HG02840 (cell line): ENCODE data around the gene CPT1B.
"Not testable (repeated sequence)": the region's sequence is repeated elsewhere in the genome, so short reads cannot be mapped to it uniquely, and the experiment has no call there.

Experiments used
- ATAC-seq: cut with Tn5 transposase; IDR thresholded peaks from one replicate; pipeline ENCODE4 v1.9.1; 2021; ENCODE audit warnings: mild to moderate bottlenecking, moderate library complexity, moderate number of reproducible peaks; ENCODE audit not compliant: unreplicated experiment, low FRiP score

Gene CPT1B

DNA sequence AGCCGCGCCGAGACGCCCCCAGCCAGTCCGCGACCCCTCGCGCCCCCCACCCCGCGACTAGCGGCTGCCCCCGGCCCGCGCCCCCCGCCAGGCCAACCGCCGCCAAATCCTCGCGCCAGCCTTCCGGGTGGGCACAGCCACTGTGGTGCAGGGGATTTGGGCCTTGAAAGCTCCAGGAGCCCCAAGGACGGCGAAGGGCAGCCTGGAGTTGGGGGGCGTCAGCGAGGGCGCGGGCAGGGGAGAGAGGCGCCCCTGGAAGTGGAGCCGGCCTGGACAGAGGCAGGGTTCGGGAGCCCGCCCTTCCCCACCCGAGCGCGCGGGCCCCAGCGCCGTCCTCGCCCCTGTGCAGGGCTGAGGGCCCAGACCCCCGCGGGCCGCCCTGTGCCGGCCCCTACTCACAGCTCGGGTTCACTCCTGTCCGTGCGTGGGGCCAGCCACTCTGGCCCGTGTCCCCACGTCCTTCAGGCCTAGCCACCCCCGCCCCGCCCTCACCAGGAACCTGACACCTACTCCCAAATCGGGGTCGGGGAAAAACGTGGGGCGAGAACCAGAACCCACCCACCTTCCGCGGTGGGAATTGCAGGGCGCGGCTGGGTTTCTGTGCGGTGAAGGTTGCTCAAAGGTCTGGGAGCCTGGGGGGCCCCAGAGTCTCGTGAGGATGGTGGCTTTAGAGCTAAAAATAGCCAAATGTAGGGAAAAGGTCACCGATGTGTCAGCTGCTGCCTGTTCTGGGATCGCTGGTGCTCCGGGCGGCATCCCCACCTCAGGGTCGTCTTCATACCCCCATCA lies at the start of gene CPT1B:
TSS of gene CPT1B (minus strand) at position 441 of the 789 bp plus-strand sequence. CDS start 512 bp downstream, outside the sequence.
- ATAC-seq, result no peak

DNA sequence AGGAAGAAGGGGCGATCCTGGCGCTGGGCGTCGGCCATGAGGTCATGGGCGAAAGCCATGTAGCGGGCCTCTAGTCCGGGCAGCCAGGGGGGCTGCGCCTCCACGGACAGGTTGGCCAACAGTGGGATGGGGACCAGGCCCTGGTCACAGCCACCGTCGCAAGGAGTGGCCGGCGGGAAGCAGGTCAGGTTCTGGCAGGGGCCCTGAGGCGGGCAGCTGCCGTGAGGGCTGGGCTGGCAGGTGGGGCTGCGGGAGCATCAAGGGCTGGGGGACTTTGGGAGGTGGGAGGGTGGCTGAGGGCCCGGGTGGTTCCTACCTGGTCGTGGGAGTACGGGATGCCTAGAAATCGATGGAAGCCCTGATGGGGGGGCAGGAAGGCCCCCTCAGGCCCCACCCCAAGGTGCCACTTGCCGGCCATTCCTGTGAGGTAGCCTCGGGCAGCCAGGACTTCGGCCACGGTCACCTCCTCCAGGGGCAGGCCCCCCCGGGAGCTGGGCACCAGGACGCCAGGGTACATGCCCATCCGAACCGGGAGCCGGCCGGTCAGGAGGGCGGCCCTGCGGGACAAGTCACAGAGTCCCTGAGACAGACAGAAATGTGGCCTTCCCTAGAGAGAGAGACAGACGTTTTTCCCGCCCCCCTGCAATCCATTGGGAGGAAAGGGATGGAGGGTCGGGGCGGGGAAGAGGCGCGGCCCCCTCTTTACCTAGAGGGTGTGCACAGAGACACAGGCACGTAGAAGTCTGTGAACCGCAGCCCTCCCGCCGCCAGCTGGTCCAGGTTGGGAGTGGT lies 48.8 kb upstream of the CPT1B start:
- no peak for ATAC-seq

DNA sequence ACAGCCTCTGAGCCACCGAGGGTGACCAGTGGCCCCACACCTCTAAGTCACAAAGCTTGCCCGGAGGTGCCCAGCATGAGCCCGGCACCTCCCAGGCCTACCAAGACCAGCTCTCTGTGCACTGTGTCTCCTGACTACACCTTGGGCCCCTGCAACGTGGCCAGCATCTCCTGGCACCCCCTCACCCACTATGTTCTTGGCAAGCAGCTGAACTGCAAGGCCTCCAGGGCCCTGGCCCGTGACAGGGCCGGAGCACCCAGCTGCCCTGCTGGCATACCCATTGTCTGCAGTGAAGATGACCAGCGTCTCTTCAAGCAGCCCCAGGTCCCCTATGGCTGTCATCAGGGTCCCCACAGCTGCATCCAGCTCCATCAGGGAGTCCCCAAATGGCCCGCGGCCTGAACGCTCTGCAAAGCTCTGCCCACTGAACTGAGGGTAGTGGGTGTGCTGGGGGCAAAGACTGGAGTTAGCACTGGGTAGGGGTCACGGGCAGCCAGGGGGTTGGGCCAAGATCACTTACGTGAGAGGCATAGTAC lies 48.2 kb upstream of the CPT1B start:
- no peak for ATAC-seq

DNA sequence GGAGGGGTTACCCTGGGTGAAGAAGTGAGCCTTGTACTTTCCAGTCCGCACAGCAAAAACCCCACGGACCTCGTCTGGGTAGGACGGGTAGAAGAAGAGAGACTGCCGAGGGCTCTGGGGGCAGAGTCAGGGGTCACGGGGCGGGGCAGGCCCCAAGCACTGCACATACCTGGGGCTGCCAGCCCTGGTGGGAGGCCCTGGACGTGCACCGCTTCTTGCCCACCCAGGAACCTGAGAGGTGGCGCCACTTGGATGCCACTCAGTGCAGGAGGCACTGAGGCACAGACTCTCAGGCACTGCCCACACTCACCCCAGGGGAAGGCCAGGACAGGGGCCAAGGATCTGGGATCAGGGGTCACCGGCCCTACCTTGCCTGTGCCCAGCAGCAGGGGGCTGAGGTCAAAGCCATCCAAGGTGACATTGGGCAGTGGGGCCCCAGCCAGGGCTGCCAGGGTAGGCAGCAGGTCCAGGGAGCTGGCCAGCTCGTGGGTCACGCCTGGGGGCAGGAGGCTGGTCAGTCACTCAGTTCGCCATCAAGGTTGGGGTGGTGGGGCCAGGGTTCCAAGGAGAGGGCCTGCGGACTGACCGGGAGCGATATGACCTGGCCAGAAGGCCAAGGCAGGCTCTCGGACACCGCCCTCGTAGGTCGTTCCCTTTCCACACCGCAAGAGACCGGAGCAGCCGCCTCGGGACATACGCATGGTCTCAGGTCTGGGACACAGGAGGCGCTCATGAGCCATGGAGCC lies 47.5 kb upstream of the CPT1B start:
- ATAC-seq, result no peak

DNA sequence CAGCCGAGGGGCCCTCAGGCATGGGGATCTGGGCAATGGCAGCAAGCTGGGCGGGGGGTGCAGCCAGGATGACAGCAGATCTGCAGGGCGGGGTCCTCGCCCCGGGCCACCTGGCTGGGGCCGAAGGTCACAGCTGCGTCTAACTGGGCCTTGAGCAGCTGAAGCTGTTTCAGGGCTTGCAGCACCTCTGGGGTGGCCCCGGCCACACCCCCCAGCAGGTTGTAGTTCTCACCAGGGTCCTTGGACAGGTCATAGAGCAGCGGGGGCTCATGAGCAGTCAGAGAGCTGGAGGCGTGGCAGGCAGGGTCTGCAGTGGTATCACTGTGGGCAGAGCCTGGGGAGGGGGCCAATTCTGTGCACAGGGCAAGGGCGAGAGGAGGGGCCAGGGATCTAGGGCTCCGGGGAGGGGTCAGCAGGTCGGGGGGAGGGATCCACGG lies 46.9 kb upstream of the CPT1B start:
- ATAC-seq, result no peak

DNA sequence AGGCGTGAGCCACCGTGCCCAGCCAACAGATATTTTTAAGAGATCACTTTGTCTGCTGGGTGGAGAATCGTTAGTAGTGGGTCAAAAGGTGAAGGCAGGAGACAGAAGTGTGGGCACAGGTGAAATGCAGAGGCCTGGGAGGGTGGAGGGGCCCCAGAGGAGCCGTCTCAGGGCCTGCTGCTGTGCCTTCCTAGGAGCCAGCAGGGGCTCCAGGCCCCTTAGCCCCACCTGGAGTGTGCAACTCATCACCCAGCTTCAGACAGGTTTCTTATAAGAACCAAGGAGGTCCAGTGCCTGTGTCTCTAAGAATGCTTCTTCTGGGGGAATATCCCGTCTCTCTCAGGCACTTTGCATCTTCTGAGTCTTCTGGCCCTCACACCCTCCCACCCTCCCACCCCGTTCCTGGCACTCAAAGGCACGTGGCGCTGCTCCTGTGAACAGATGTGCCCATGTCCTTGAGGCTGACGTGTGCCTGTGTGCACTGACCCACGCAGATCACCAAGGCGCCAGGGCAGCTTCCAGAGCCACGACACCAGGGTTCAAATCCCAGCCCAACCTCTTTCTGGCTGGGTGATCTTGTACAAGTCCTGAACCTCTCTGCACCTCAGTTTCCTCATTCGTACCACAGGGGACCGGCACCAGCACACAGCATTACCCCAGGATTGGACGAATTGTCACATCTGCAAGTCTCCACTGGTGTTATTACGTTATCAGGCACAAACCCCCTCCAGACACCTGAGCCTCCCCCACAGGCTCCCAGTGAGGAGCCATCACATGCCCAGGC lies 46.3 kb upstream of the CPT1B start:
- ATAC-seq, result no peak

DNA sequence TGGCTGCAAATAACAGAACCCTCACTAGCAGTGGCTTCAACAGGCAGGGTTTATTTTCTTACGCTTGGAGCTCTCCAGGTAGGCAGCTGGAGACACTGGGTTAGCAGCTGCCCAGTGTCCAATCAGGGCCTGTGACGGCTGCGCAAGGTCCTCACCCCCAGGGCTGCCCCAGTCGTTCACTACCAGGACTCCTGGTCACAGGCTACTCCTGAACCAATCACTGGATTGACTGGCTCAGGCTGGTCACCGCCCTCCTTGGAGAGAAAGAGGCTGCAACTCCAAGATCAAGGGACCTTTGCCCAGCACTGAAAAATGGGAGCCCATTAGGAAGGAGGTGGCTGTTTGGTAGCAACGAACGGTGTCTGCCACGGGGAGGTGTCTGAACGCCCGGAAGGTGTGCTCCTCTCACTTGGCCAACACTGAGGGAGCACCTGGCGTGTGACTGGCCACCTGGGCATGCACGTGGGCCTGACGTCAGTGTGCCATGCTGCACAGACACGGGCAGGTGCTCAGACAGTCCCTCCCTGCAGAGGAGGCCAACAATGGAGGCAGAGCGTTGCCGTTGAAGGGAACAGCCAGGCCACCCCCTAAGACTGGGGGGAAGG lies 44.6 kb upstream of the CPT1B start:
- ATAC-seq, result no peak

DNA sequence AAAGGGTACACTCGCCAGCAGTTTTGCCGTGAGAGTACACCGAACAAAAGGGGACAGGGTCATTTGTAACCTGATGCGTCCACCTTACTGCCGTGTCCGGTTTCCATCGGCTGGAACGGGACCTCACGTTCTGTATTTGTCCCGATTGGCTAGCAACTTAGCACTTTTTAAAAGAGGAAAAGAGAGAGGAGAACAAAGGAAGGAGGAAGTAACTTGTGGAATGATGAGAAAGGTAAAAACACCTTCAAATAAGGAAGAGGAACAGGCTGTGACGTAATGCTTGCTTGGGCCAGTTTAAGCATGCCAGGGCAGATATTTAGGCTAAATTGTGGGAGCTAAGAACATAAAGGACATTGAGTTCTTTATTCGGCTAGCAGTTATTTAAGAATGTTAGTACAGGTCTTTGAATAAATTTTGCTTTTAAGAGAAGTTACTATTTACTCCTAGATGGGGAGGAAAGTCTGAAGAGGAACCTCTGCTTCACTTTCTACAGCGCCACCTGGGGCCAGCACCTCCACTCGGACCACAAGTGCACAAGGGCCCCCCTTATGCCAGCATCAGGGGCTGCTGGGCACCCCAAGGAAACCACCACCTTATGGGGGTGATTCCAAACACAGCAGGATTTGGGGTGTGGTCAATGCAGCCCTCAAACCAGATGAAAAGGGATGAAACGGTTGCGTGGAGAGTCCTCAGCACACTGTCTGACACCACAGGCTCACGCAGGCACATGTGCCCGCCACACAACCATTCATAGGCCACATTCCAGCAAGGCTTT lies 43.9 kb upstream of the CPT1B start:
- ATAC-seq, result no peak

DNA sequence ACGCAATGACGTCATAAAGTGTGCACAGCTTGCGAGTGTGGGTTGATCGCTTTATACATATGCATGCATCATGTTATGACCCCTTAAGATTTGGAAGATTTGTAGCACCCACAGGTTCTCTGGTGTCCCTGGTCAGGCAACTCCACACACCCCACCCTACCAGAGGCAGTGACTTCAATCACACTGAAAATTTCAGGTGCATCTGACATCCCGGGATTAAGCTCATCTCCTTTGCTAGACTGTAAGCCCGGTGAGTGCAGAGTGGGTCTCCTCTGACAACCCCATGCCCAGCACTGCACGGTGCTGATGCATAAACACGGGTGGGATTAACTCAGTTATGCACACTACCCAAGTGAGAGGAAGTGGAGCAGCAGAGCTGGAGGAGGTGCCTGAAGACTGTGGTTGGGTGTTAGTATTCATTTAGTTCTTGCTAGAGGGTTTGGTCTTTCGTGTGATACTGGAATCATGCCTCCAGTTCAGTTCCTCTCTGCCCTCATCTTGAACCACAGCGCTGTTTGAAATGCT lies 43.2 kb upstream of the CPT1B start:
- peak; percentile 46 for ATAC-seq

DNA sequence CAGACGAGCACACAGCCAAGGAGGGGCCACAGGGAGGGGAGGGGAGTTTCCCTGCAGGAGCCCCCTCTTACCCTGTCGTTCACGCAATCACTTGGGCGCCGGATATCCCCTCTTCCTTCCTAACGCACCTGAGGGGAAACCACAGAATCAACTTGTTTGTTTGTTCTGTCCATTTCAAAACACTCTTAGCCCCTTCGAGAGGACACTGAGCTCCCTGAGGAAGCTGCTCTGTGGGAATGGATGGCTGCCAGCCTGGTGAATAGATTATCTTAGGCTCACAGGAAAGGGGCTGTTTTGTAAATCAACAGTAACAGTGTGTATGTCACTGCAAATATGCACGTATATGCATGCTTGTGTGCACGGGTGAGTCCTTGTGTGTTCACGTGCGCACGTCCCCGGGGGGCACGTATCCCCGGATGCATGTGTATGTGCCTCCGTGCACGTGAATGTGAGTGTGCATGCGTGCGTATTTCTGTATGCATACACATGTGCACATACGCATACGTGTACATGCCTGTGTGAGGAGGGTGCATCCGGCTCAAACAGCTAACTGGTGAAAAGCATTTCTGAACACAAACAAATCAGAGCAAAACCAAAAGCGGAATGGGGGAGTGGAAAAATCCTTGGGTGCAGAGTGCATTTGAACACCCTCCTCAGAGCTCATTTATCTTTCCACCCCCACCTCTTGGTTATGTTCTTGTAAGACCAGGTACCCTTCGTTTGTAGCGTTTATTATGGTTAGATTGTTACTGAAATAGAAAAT lies 42.5 kb upstream of the CPT1B start:
- ATAC-seq, result peak; percentile 52

DNA sequence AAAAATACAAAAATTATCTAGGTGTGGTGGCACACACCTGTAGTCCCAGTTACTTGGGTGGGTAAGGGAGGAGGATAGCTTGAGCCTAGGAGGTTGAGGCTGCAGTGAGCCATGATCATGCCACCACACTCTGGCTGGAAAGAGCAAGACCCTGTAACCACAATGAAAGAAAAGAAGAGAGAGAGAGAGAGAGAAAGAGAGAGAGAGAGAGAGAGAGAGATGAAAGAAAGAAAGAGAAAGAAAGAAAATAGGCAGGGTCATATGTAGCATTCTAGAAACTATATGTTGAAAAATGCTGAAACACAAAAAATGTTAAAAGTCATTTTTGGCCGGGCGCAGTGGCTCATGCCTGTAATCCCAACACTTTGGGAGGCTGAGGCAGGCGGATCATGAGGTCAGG lies 36.1 kb upstream of the CPT1B start:
- ATAC-seq, result not testable (repeated sequence)

DNA sequence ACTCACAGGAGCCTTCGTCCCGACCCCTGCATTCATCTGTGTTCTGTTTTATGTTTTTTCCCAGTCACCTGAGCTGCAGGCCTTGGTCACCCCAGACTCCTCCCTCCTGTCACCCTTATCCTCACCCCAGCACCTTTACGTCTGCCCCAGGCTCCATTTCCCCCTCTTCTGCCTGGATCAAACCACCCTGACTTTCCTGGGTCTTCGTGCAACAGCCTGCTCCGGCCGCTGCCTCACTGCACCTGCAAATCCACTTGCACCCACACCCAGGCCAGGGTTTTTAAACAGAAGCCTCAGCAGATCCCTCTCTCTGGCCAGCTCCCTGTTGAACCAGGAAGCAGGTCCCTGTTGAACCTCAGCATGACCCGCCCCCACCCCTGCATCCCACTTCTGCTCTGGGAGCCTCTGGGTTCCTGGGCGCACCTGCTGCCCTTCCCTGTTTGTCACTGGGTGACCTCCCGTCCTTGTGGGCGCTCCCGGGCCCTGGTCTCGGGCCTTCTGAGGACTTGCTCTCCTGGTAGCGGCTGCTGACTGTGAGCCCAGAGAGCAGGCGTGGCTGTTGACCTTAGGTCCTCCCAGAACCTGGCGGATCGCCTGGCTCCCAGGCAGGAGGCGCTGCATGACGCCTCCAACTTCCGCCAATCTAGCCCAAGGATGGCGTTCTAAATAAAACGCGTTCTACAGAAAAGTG lies 35.2 kb upstream of the CPT1B start:
- ATAC-seq, result no peak

DNA sequence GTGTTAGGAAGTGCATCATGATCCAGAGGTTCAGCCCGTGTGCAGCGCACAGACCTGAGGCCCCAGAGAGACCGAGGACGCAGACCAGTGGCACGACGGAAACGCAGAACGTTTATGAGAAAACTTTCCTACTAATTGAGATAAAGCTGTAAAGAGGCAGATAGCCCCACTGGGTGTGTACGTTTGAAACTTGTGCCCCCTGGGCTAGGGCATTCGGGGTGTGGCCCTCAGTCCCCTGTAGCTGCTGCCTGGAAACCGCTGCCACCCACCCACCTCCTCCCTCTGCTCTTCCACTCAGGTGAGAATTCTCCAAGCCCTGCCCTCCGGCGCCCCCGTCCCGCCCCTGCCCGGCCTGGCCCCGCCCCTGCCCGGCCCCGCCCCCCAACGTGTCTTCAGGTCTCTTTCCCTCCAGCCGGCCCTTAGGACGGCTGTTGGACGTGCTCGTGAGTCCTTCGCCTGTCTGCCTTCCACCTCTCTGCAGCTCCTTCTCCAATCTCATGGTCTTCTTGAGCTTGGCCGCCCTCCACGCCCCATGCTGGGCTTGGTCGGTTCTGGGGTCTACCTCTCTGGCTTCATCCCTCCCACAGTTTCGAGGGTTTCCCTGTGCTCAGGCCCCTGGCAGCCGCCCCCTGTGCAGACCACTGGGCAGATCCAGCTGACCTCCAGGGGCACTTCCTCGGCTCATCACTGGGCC lies 34.4 kb upstream of the CPT1B start:
- ATAC-seq, result no peak

DNA sequence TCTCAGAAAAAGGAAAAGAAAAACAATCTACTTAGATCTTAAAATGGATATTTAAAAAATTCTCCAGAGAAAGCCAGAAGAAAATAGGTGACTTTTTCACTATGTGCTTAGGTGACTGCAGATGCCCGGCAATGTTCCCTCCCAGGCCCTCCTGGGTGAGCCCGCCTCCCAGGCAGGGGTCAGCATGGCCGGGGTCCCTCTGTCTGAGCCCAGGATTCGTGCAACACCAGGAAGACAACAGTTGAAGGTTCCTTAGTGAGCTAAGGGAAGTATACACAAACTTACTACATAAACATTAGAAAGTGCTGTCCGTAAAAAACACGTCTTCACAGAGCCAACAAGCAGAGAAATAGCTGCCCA lies 33.9 kb upstream of the CPT1B start:
- ATAC-seq, result no peak

DNA sequence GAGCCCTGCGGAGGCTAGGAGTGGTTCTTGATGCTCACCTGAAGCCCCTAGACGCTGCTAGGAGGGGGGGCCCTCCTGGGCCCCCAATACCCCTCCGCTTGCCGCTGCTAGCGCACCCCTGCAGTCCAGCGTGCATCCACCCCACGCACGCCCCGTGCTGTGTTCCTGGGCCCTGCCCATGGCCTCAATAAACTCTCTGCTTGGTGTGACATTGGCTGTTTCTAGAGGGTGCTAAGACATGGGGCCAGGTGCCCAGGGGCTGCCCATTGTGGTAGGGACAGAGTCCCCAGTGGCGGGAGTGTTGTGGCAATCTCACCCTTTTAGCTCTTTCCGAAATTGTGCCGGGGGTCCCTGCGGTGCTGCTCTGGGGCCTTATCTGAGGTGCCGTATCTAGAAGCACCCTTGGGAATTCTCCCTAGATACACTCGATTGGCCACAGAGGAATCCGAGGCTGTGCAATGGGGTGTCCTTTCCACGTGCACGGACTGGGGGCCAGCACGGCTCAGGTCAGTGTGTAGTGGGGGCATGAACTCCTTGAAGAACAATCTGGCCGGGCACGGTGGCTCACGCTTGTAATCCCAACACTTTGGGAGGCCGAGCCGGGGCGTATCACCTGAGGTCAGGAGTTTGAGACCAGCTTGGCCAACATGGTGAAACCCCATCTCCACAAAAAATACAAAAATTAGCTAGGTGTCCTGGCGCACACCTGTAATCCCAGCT lies 33.3 kb upstream of the CPT1B start:
- ATAC-seq, result no peak

DNA sequence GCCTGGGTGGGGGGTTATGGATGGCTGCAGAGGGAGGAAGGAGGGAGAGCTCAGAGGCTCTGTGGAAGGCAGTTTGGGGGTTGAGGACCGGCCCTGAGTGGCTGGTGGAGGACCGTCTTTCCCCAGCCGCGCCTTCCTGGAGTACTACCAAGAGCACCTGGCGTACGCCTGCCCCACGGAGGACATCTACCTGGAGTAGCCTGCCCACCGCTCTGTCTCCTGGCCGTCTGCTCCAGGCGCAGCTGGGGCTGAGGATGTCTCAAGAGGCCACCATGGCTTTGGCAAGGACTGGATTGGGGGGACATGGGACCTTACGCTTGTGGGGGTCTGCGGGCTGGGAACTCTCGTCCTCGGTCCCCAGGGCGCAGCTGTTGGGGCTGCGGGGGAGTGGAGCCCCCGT lies 32.4 kb upstream of the CPT1B start:
- no peak for ATAC-seq
